Cerebellar cortex (tissue), 1 donor: ENCODE measurements around the gene ASB18.
"Not testable (repeated sequence)": the region's sequence is repeated elsewhere in the genome, so short reads cannot be mapped to it uniquely, and the experiment has no call there.

Experiments
- DNase-seq: peaks from one replicate; pipeline ENCODE4 v3.0.0-alpha.2; 2015; ENCODE audit warnings: low spot score

Gene ASB18

GRCh38 chr2:236286873-236287545 is 22.8 kb upstream of the ASB18 start:
- no peak for DNase-seq

GRCh38 chr2:236284208-236284607 is 20.0 kb upstream of the ASB18 start:
- no peak for DNase-seq

GRCh38 chr2:236282406-236282805 is 18.2 kb upstream of the ASB18 start:
- DNase-seq = no peak

GRCh38 chr2:236281423-236281822 is 17.2 kb upstream of the ASB18 start:
- no peak for DNase-seq

GRCh38 chr2:236273126-236273525 is 8.9 kb upstream of the ASB18 start:
- DNase-seq = no peak

- no peak for DNase-seq
Measured at GRCh38 chr2:236271851-236272250, 7.6 kb upstream of the ASB18 start.

- not testable (repeated sequence) for DNase-seq
Measured at GRCh38 chr2:236269876-236270275, 5.7 kb upstream of the ASB18 start.

- no peak for DNase-seq
Measured at GRCh38 chr2:236265675-236266074, 1.5 kb upstream of the ASB18 start.

- no peak for DNase-seq
Measured at GRCh38 chr2:236262238-236262637, 2.0 kb downstream of the ASB18 start.

GRCh38 chr2:236261452-236261851 is 2.8 kb downstream of the ASB18 start:
- no peak for DNase-seq

- no peak for DNase-seq
Measured at GRCh38 chr2:236259371-236259770, 4.8 kb downstream of the ASB18 start.

- DNase-seq = no peak
Measured at GRCh38 chr2:236257575-236257974, 6.6 kb downstream of the ASB18 start.

GRCh38 chr2:236257136-236257535 is 7.1 kb downstream of the ASB18 start:
- DNase-seq = no peak

- no peak for DNase-seq
Measured at GRCh38 chr2:236256366-236256985, 7.7 kb downstream of the ASB18 start.

- DNase-seq = no peak
Measured at GRCh38 chr2:236254674-236255073, 9.5 kb downstream of the ASB18 start.

- no peak for DNase-seq
Measured at GRCh38 chr2:236254001-236254400, 10.2 kb downstream of the ASB18 start.

GRCh38 chr2:236252602-236253001 is 11.6 kb downstream of the ASB18 start:
- DNase-seq = no peak

- DNase-seq = no peak
Measured at GRCh38 chr2:236250909-236251579, 13.2 kb downstream of the ASB18 start.

- DNase-seq = no peak
Measured at GRCh38 chr2:236250286-236250685, 13.9 kb downstream of the ASB18 start.

- no peak for DNase-seq
Measured at GRCh38 chr2:236249066-236249465, 15.1 kb downstream of the ASB18 start.

GRCh38 chr2:236246711-236247246 is 17.4 kb downstream of the ASB18 start:
- no peak for DNase-seq

GRCh38 chr2:236244256-236244655 is 19.9 kb downstream of the ASB18 start:
- no peak for DNase-seq

- DNase-seq = no peak
Measured at GRCh38 chr2:236242057-236242495, 22.1 kb downstream of the ASB18 start.
